ENCODE data around the gene PDCD5.

GRCh38 chr19:32576790-32577189 lies 4.2 kb upstream of the PDCD5 start:
- TF ChIP-seq JUNB (IDR thresholded peaks at IDR 0.05; ENCODE audit: unreplicated experiment): no peak
- TF ChIP-seq CTCF (conservative IDR thresholded peaks at IDR 0.05; ENCODE audit: low read depth in 2 of 2): no peak
- no peak for TF ChIP-seq EZH2 (IDR thresholded peaks at IDR 0.05; ENCODE audit: low read depth, unreplicated experiment)
- TF ChIP-seq EZH2phosphoT487 (IDR thresholded peaks at IDR 0.05; ENCODE audit: unreplicated experiment): no peak
- TF ChIP-seq ETS1 (IDR thresholded peaks at IDR 0.05): no peak
- TF ChIP-seq POLR2AphosphoS5 (IDR thresholded peaks at IDR 0.05; ENCODE audit: low read depth): no peak
- no peak for TF ChIP-seq REST (IDR thresholded peaks at IDR 0.05; ENCODE audit: unreplicated experiment)
- no peak for TF ChIP-seq ZNF114 (CRISPR knock-in tag; IDR thresholded peaks at IDR 0.05)

All from GM23338 (cell line).